T-cell (primary cell): ENCODE results near the gene PKM. TPM values are rescaled to one million over a fixed set of nuclear protein-coding genes. Genes with fewer than 3 reads are reported as not detected.
"Not testable (repeated sequence)": the region's sequence is repeated elsewhere in the genome, so short reads cannot be mapped to it uniquely, and the experiment has no call there.

Experiments
- ATAC-seq, 4 experiments: fragments of 200-7000 bp in 3 of 4; fragments of 150-1000 bp in 1 of 4; cut with Tn5 transposase; replicated peaks in 1 of 4; 1 replicate in 3 of 4; 2 replicates in 1 of 4; pipeline ENCODE4 v1.10.0; 2021; ENCODE audit warnings: moderate library complexity in 3 of 4, mild to moderate bottlenecking in 2 of 4, moderate number of reproducible peaks in 1 of 4
- CTCF ChIA-PET, 2 donors: fragments of 300-600 bp; sonication (Branson Sonifier 250); formaldehyde crosslinking; loops; one replicate each; lab custom pipeline; 2022; ENCODE audit warnings: antibody characterized with exemption in 2 of 2; lab: Charles Lee
- POLR2A ChIA-PET, 2 donors: fragments of 300-600 bp; sonication (Branson Sonifier 250); formaldehyde crosslinking; loops; one replicate each; lab custom pipeline; 2022; ENCODE audit warnings: antibody characterized with exemption in 2 of 2; lab: Charles Lee
- DNase-seq, 35 experiments: peaks; one replicate each; pipeline versions ENCODE4 v3.0.0 to v3.0.0-alpha.2; 2013 to 2023
- H3K27ac ChIP-seq: one replicate; pipeline ENCODE4 v1.5.1; 2013; ENCODE audit warnings: low read length
- H3K27me3 ChIP-seq, 2 experiments: replicated peaks in 1 of 2; 1 replicate in 1 of 2; 2 replicates in 1 of 2; pipeline versions ENCODE4 v1.6.1 to v1.7.0; 2013; ENCODE audit warnings: low read length in 1 of 2, mixed read lengths in 1 of 2; ENCODE audit not compliant: control insufficient read depth in 2 of 2, insufficient read depth in 2 of 2; ENCODE audit errors: extremely low read depth in 1 of 2
- H3K36me3 ChIP-seq, 2 donors: 1 replicate in 1 of 2; 2 replicates in 1 of 2; pipeline versions ENCODE4 v1.6.1 to v1.7.0; 2013; ENCODE audit warnings: low read length in 1 of 2; ENCODE audit not compliant: control insufficient read depth in 2 of 2, insufficient read depth in 1 of 2; ENCODE audit errors: extremely low read depth in 1 of 2
- H3K4me1 ChIP-seq, 2 experiments: 1 replicate in 1 of 2; 2 replicates in 1 of 2; pipeline versions ENCODE4 v1.6.1 to v1.7.0; 2013; ENCODE audit warnings: low read length in 2 of 2, mixed read lengths in 1 of 2; ENCODE audit not compliant: insufficient read depth in 2 of 2, control insufficient read depth in 1 of 2; ENCODE audit errors: extremely low read depth in 1 of 2
- H3K4me3 ChIP-seq, 2 donors: 1 replicate in 1 of 2; 2 replicates in 1 of 2; pipeline versions ENCODE4 v1.5.1 to v1.7.0; 2013; ENCODE audit warnings: mild to moderate bottlenecking in 2 of 2, low read length in 1 of 2, moderate library complexity in 1 of 2; ENCODE audit not compliant: control insufficient read depth in 1 of 2; ENCODE audit errors: extremely low read depth in 1 of 2
- H3K9me3 ChIP-seq: 2 replicates; pipeline ENCODE4 v1.7.0; 2013
- H3K27ac Mint-ChIP-seq, 2 donors: one replicate each; pipeline ENCODE4 v1.8.0; 2020 to 2021; ENCODE audit warnings: mild to moderate bottlenecking in 2 of 2, mixed read lengths in 2 of 2
- H3K27me3 Mint-ChIP-seq, 2 donors: one replicate each; pipeline ENCODE4 v1.8.0; 2021 to 2022; ENCODE audit warnings: mixed read lengths in 2 of 2
- H3K36me3 Mint-ChIP-seq: one replicate; pipeline ENCODE4 v1.8.0; 2021; ENCODE audit warnings: mixed read lengths
- H3K4me1 Mint-ChIP-seq, 3 donors: one replicate each; pipeline ENCODE4 v1.8.0; 2020 to 2022; ENCODE audit warnings: mixed read lengths in 3 of 3, mild to moderate bottlenecking in 1 of 3
- H3K4me3 Mint-ChIP-seq, 3 donors: one replicate each; pipeline ENCODE4 v1.8.0; 2020 to 2022; ENCODE audit warnings: mild to moderate bottlenecking in 3 of 3, mixed read lengths in 3 of 3, moderate library complexity in 3 of 3
- H3K9me3 Mint-ChIP-seq, 3 donors: one replicate each; pipeline ENCODE4 v1.8.0; 2020 to 2022; ENCODE audit warnings: mixed read lengths in 3 of 3
- WGBS: methylation state at CpG from one replicate; pipeline ENCODE4 v1.1.5; 2013; ENCODE audit warnings: missing lambda C conversion rate; ENCODE audit not compliant: insufficient coverage; 5-methylcytosine and 5-hydroxymethylcytosine counted together
- total RNA-seq, 35 experiments: library from RNA in 6 of 35; stranded (reverse) in 6 of 35; fragments of 120-200 nt in 1 of 35; gene quantifications; one replicate each; pipeline versions ENCODE4 v1.2.1 to v1.2.4 and lab custom pipeline; 2013 to 2026

PKM gene
- total RNA-seq, 5 donors from 2014 or later (not counting 1 experiment from before 2014, with no cell fraction given) = 293 to 412 (median 370) TPM

- no peaks in the 10 kb centered on the region for H3K36me3 ChIP-seq
- no peaks in the 10 kb centered on the region for H3K9me3 Mint-ChIP-seq
- no peaks in the 10 kb centered on the region for H3K9me3 ChIP-seq
- no peak overlapping the region for H3K27ac Mint-ChIP-seq
- no peaks in the 10 kb centered on the region for H3K36me3 Mint-ChIP-seq
- WGBS = 23% methylated on average over 4 of the region's 5 CpGs
- no peak for DNase-seq
- H3K4me1 ChIP-seq = no peaks in the 10 kb centered on the region
- H3K27me3 Mint-ChIP-seq = peaks cover 3 to 9% of the 10 kb centered on the region in 2 donors
- no peak overlapping the region for H3K4me3 Mint-ChIP-seq
- H3K27me3 ChIP-seq = peaks cover 0 to 39% of the 10 kb centered on the region in 2 experiments
- H3K4me3 ChIP-seq = no peak overlapping the region
- H3K27ac ChIP-seq = no peak overlapping the region
- CTCF ChIA-PET = no interaction called here
- no peaks in the 10 kb centered on the region for H3K4me1 Mint-ChIP-seq
- no peak for ATAC-seq
- POLR2A ChIA-PET = no interaction called here
These were observed 56.3 kb downstream of the PKM start for GRCh38 chr15:72174551-72175165.

GRCh38 chr15:72173864-72174550 is 57.0 kb downstream of the PKM start:
- WGBS = no CpG with 5 or more reads among the region's 12 CpGs
- ChIA-PET POLR2A (no interaction called here), CTCF (no interaction called here)

DNA sequence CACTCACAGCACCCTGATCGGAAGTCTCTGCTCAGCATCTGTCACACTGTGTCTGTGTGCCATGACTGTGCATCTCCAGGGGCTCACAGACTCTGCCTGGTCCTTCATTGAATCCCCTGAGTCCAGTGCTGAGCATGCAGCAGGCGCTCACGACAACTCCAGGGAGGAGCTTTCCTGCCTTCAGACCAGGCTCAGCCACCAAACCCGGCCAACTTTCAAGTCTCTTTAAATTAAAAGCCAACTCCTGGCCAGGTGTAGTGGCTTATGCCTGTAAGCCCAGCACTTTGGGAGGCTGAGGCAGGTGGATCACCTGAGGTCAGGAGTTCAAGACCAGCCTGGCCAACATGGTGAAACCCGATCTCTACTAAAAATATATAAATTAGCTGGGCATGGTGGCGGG is 57.6 kb downstream of the PKM start:
- Histone ChIP-seq H3K36me3 (no peaks in the 10 kb centered on the region), H3K9me3 (no peaks in the 10 kb centered on the region), H3K27me3 (peaks cover 0 to 45% of the 10 kb centered on the region in 2 experiments), H3K4me3 (no peak overlapping the region), H3K27ac (no peak overlapping the region), H3K4me1 (peaks cover 2 to 5% of the 10 kb centered on the region in 2 experiments)
- DNase-seq (no peak), ATAC-seq (no peak)
- Mint-ChIP-seq H3K27me3 (peaks cover 3 to 9% of the 10 kb centered on the region in 2 donors), H3K4me3 (no peak overlapping the region), H3K9me3 (no peaks in the 10 kb centered on the region), H3K4me1 (peaks cover under 1% of the 10 kb centered on the region in 3 donors), H3K27ac (no peak overlapping the region), H3K36me3 (no peaks in the 10 kb centered on the region)
- CTCF ChIA-PET = no interaction called here
- POLR2A ChIA-PET = no interaction called here
- 86% methylated on average over 3 of the region's 6 CpGs for WGBS

More at GRCh38 chr15:72173864-72174550, 57.0 kb downstream of the PKM start:
- no peaks in the 10 kb centered on the region for H3K4me1 ChIP-seq
- no peaks in the 10 kb centered on the region for H3K9me3 ChIP-seq
- Mint-ChIP-seq H3K4me3 (no peak overlapping the region), H3K27ac (no peak overlapping the region), H3K36me3 (no peaks in the 10 kb centered on the region), H3K4me1 (no peaks in the 10 kb centered on the region), H3K27me3 (peaks cover 3 to 9% of the 10 kb centered on the region in 2 donors), H3K9me3 (no peaks in the 10 kb centered on the region)
- H3K36me3 ChIP-seq = no peaks in the 10 kb centered on the region
- H3K4me3 ChIP-seq = no peak overlapping the region
- no peak overlapping the region for H3K27ac ChIP-seq
- ATAC-seq = no peak
- peaks cover 0 to 42% of the 10 kb centered on the region in 2 experiments for H3K27me3 ChIP-seq
- DNase-seq = no peak

DNA sequence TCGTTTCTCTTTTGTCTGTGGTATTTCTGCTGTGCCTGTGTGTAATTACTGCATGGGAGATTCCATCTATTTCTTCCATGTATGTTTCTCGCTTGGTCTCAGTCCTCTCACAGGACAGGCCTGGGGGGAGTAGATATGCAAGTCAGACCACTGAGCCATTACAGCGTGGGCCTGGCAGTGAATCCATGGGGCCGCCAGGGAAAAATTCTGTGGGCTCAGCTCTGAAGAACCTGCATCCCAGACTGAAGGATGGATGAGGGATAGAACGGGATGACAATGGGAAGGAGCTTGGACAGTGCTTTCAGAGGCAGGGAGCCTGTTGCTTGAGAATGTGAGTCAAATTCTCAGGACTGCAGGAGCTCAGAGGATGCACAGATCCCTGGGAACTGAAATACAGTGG is 58.2 kb downstream of the PKM start:
- peaks cover 5 to 7% (median 6%) of the 10 kb centered on the region in 3 donors for H3K4me1 Mint-ChIP-seq
- Histone ChIP-seq H3K9me3 (no peaks in the 10 kb centered on the region), H3K4me3 (no peak overlapping the region), H3K27me3 (peaks cover 0 to 49% of the 10 kb centered on the region in 2 experiments), H3K4me1 (peaks cover 7 to 8% of the 10 kb centered on the region in 2 experiments), H3K36me3 (no peaks in the 10 kb centered on the region), H3K27ac (no peak overlapping the region)
- no peaks in the 10 kb centered on the region for H3K36me3 Mint-ChIP-seq
- POLR2A ChIA-PET = no interaction called here
- CTCF ChIA-PET = no interaction called here
- no peak for ATAC-seq
- 83% methylated on average over 5 of the region's 5 CpGs for WGBS
- no peaks in the 10 kb centered on the region for H3K9me3 Mint-ChIP-seq
- H3K4me3 Mint-ChIP-seq = no peak overlapping the region
- H3K27ac Mint-ChIP-seq = no peak overlapping the region
- DNase-seq = no peak
- peaks cover 5 to 9% of the 10 kb centered on the region in 2 donors for H3K27me3 Mint-ChIP-seq

DNA sequence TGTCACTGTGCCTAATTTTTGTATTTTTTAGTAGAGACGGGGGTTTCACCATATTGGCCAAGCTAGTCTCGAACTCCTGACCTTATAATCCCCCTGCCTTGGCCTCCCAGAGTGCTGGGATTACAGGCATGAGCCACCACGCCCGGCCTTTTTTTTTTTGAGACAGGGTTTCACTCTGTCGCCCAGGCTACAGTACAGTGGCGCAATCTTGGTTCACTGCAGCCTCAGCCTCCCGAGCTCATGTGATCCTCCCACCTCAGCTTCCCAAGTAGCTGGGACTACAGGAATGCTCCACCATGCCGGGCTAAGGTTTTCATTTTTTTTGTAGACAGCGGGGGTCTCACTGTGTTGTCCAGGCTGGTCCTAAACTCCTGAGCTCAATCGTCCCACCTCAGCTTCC is 59.0 kb downstream of the PKM start:
- H3K4me1 Mint-ChIP-seq, H3K27ac Mint-ChIP-seq, POLR2A ChIA-PET, H3K9me3 Mint-ChIP-seq, H3K4me3 Mint-ChIP-seq, H3K36me3 Mint-ChIP-seq, ATAC-seq, H3K9me3 ChIP-seq, H3K4me1 ChIP-seq, DNase-seq, CTCF ChIA-PET, H3K27ac ChIP-seq, H3K4me3 ChIP-seq, H3K27me3 Mint-ChIP-seq, H3K36me3 ChIP-seq: not testable (repeated sequence)
- H3K27me3 ChIP-seq = peaks cover 0 to 57% of the 10 kb centered on the region in 2 experiments
- WGBS = 83% methylated on average over 10 of the region's 10 CpGs

DNA sequence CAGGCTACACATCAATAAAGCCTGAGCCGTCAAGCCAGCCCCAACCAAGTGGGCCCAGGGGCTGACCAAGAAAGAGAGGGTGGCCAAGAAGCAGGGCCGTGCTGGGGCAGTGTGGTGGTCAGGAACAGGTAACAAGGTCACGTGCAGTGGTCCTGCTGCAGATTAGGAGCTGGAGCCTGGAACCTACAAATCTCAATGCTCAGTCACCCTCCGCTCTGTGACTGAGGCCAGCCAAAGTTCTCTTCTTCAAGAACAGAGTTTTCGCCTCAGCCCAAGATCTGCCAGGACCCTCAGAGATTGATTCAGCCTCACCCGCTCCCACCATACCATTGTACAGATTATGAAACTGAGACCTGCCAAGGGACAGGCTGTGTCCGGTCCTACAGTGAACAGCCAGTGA is 60.3 kb downstream of the PKM start:
- Histone ChIP-seq H3K36me3 (no peaks in the 10 kb centered on the region), H3K9me3 (no peaks in the 10 kb centered on the region), H3K27ac (no peak overlapping the region), H3K4me1 (peaks cover 7 to 8% of the 10 kb centered on the region in 2 experiments), H3K27me3 (peaks cover 0 to 50% of the 10 kb centered on the region in 2 experiments), H3K4me3 (no peak overlapping the region)
- WGBS = 89% methylated on average over 6 of the region's 7 CpGs
- ChIA-PET POLR2A (no interaction called here), CTCF (no interaction called here)
- DNase-seq (no peak), ATAC-seq (no peak)
- no peaks in the 10 kb centered on the region for H3K36me3 Mint-ChIP-seq
- peaks cover 5 to 7% (median 6%) of the 10 kb centered on the region in 3 donors for H3K4me1 Mint-ChIP-seq
- H3K9me3 Mint-ChIP-seq = no peaks in the 10 kb centered on the region
- H3K27me3 Mint-ChIP-seq = peaks cover 6 to 9% of the 10 kb centered on the region in 2 donors
- H3K4me3 Mint-ChIP-seq = no peak overlapping the region
- H3K27ac Mint-ChIP-seq = no peak overlapping the region
